ENCODE data around the gene ADGRG3.
A peak's percentile ranks its signal among the peaks of the same experiment; 100 is the strongest.
"Not testable (repeated sequence)": the region's sequence is repeated elsewhere in the genome, so short reads cannot be mapped to it uniquely, and the experiment has no call there.

ADGRG3 gene

DNA sequence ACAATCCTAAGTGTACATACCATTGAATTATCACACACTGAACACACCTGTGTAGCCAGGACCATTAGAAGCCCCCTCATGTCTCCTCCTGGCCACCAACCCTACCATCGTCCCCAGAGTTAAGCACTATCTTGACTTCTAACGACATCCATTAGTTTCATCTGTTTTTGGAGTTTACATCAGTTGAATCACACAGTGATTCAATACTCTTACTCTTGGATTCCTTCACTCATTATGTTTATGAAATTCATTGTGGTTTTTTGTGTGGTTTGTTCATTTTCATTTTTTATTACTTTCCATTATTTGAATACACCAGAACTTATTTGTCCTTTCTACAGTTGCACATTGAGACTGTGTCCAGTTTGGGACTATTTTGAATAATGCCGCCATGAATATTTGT lies 40.1 kb downstream of the ADGRG3 start:
- H3K9me3 ChIP-seq (ENCODE audit: control insufficient read depth, low read length), result no peaks in the 10 kb centered on the region
- no peaks in the 10 kb centered on the region for H3K4me1 ChIP-seq (ENCODE audit: control insufficient read depth, insufficient read depth, low read length, poor library complexity, severe bottlenecking)
- no peaks in the 10 kb centered on the region for H3K36me3 ChIP-seq (ENCODE audit: control insufficient read depth, insufficient read depth, low read length)
- no peak overlapping the region for H3K27ac ChIP-seq (ENCODE audit: insufficient read depth, low read length, poor library complexity, severe bottlenecking)
- DNase-seq, result no peak
- no peak overlapping the region for H3K4me3 ChIP-seq (ENCODE audit: insufficient read depth, low read depth, low read length, poor library complexity, severe bottlenecking)
- H3K27me3 ChIP-seq (replicated peaks; ENCODE audit: control insufficient read depth, insufficient read depth, low read length, poor library complexity, severe bottlenecking), result no peaks in the 10 kb centered on the region

DNA sequence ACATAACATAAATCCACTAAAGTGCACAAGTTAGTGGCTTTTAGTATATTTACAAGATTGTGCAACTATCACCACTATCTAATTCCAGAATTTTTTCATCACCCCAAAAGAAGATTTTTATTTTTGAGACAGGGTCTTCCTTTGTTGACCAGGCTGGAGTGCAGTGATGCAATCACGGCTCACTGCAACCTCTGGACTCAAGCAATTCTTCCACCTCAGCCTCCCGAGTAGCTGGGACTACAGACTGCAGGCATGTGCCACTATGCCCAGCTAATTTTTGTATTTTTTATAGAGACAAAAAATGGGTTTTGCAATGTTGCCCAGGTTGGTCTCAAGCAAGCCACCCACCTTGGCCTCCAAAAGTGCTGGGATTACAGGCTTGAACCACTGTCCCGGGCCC lies 41.6 kb downstream of the ADGRG3 start:
- Histone ChIP-seq H3K4me3 (ENCODE audit: insufficient read depth, low read depth, low read length, poor library complexity, severe bottlenecking) (no peak overlapping the region), H3K27ac (ENCODE audit: insufficient read depth, low read length, poor library complexity, severe bottlenecking) (no peak overlapping the region), H3K9me3 (ENCODE audit: control insufficient read depth, low read length) (no peaks in the 10 kb centered on the region), H3K36me3 (ENCODE audit: control insufficient read depth, insufficient read depth, low read length) (no peaks in the 10 kb centered on the region), H3K27me3 (replicated peaks; ENCODE audit: control insufficient read depth, insufficient read depth, low read length, poor library complexity, severe bottlenecking) (no peaks in the 10 kb centered on the region), H3K4me1 (ENCODE audit: control insufficient read depth, insufficient read depth, low read length, poor library complexity, severe bottlenecking) (no peaks in the 10 kb centered on the region)
- no peak for DNase-seq

DNA sequence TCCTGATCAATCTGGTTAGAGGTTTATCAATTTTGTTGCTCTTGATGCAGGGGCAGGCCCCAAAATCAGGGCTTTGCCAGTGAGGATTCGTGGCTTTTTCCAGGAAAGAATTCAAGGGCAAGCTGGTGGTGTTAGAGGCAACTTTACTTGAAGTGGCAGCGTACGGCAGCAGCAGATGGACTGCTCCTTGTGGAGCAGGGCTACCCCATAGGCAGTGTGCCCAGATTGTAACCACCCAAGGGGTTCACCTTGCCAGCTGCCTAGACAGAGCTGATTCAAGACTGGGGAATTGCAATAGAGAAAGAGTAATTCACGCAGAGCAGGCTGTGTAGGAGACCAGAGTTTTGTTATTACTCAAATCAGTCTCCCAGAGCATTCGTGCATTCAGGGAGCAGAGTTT lies 43.2 kb downstream of the ADGRG3 start:
- H3K27me3 ChIP-seq (replicated peaks; ENCODE audit: control insufficient read depth, insufficient read depth, low read length, poor library complexity, severe bottlenecking), result no peaks in the 10 kb centered on the region
- H3K4me3 ChIP-seq (ENCODE audit: insufficient read depth, low read depth, low read length, poor library complexity, severe bottlenecking), result no peak overlapping the region
- no peaks in the 10 kb centered on the region for H3K9me3 ChIP-seq (ENCODE audit: control insufficient read depth, low read length)
- no peak for DNase-seq
- no peaks in the 10 kb centered on the region for H3K36me3 ChIP-seq (ENCODE audit: control insufficient read depth, insufficient read depth, low read length)
- no peak overlapping the region for H3K27ac ChIP-seq (ENCODE audit: insufficient read depth, low read length, poor library complexity, severe bottlenecking)
- no peaks in the 10 kb centered on the region for H3K4me1 ChIP-seq (ENCODE audit: control insufficient read depth, insufficient read depth, low read length, poor library complexity, severe bottlenecking)

DNA sequence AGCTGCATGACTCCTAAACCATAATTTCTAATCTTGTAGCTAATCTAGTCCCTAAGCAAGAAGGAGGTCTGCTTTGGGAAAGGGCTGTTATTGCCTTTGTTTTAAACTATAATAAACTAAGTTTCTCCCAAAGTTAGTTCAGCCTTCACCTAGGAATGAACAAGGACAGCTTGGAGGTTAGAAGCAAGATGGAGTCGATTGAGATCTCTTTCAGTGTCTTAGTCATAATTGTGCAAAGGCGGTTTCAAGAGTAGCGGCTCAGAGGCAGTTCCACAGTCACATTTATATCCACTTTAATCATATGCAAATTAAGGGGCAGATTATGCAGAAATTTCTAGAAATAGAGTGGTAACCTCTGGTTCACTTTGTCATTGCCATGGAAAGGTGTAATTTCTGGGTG lies 43.9 kb downstream of the ADGRG3 start:
- Histone ChIP-seq H3K27me3 (replicated peaks; ENCODE audit: control insufficient read depth, insufficient read depth, low read length, poor library complexity, severe bottlenecking) (no peaks in the 10 kb centered on the region), H3K4me3 (ENCODE audit: insufficient read depth, low read depth, low read length, poor library complexity, severe bottlenecking) (no peak overlapping the region), H3K36me3 (ENCODE audit: control insufficient read depth, insufficient read depth, low read length) (no peaks in the 10 kb centered on the region), H3K27ac (ENCODE audit: insufficient read depth, low read length, poor library complexity, severe bottlenecking) (no peak overlapping the region), H3K4me1 (ENCODE audit: control insufficient read depth, insufficient read depth, low read length, poor library complexity, severe bottlenecking) (no peaks in the 10 kb centered on the region), H3K9me3 (ENCODE audit: control insufficient read depth, low read length) (no peaks in the 10 kb centered on the region)
- DNase-seq, result no peak

DNA sequence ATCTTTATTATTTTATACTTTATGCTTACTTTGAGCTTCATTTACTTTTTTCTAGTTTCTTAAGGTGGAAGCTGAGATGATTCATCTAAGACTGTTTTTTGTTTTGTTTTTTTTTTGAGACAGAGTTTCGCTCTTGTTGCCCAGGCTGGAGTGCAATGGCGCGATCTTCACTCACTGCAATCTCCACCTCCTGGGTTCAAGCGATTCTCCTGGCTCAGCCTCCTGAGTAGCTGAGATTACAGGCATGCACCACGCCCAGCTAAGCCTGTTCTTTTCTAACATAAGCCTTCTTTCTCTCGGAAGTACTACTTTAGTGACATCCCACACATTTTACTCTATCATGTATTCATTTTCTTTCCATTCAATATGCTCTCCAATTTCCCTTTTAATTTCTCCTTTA lies 44.5 kb downstream of the ADGRG3 start:
- not testable (repeated sequence) for H3K36me3 ChIP-seq (ENCODE audit: control insufficient read depth, insufficient read depth, low read length); H3K4me3 ChIP-seq (ENCODE audit: insufficient read depth, low read depth, low read length, poor library complexity, severe bottlenecking); H3K9me3 ChIP-seq (ENCODE audit: control insufficient read depth, low read length); H3K27me3 ChIP-seq (replicated peaks; ENCODE audit: control insufficient read depth, insufficient read depth, low read length, poor library complexity, severe bottlenecking); H3K27ac ChIP-seq (ENCODE audit: insufficient read depth, low read length, poor library complexity, severe bottlenecking); H3K4me1 ChIP-seq (ENCODE audit: control insufficient read depth, insufficient read depth, low read length, poor library complexity, severe bottlenecking); DNase-seq

DNA sequence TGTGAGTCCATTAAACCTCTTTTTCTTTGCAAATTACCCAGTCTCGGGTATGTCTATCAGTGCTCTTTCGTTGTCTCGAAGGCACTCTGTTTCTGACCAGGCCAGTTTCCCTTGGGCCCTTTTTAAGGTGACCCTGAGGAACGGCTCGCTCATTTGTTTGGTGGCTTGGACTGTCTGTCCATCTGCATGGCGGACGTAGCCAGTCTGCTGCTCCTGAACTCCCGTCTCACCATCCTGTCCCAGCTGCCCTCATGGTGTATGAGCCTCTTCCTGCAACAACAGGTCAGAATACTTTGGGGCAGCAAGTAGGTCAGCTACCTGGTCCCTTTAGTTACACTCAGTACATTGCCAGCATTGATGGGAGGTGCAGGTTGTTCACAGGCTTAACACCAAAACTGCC lies 45.5 kb downstream of the ADGRG3 start:
- H3K4me1 ChIP-seq (ENCODE audit: control insufficient read depth, insufficient read depth, low read length, poor library complexity, severe bottlenecking), result no peaks in the 10 kb centered on the region
- H3K36me3 ChIP-seq (ENCODE audit: control insufficient read depth, insufficient read depth, low read length), result no peaks in the 10 kb centered on the region
- DNase-seq, result no peak
- H3K27ac ChIP-seq (ENCODE audit: insufficient read depth, low read length, poor library complexity, severe bottlenecking), result no peak overlapping the region
- H3K4me3 ChIP-seq (ENCODE audit: insufficient read depth, low read depth, low read length, poor library complexity, severe bottlenecking), result no peak overlapping the region
- H3K9me3 ChIP-seq (ENCODE audit: control insufficient read depth, low read length), result no peaks in the 10 kb centered on the region
- H3K27me3 ChIP-seq (replicated peaks; ENCODE audit: control insufficient read depth, insufficient read depth, low read length, poor library complexity, severe bottlenecking), result no peaks in the 10 kb centered on the region

DNA sequence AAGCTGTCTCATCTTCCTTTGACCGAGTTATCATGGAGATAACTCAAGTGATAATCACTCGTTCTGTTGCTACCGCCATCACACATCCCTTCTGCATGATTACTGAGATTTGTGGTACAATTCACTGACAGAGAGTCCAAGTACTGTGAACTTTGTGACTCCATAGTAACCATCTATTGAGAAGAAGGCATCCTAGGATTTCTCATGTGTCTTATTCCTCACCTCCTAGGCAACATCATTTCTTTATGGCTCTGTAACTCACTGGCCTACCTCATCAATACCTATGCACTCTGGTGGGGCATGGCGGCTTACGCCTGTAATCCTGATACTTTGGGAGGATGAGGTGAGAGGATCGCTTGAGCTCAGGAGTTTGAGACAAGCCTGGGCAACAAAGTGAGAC lies 45.9 kb downstream of the ADGRG3 start:
- H3K36me3 ChIP-seq (ENCODE audit: control insufficient read depth, insufficient read depth, low read length), result no peaks in the 10 kb centered on the region
- DNase-seq, result no peak
- H3K27ac ChIP-seq (ENCODE audit: insufficient read depth, low read length, poor library complexity, severe bottlenecking), result no peak overlapping the region
- no peaks in the 10 kb centered on the region for H3K4me1 ChIP-seq (ENCODE audit: control insufficient read depth, insufficient read depth, low read length, poor library complexity, severe bottlenecking)
- H3K4me3 ChIP-seq (ENCODE audit: insufficient read depth, low read depth, low read length, poor library complexity, severe bottlenecking), result no peak overlapping the region
- H3K27me3 ChIP-seq (replicated peaks; ENCODE audit: control insufficient read depth, insufficient read depth, low read length, poor library complexity, severe bottlenecking), result no peaks in the 10 kb centered on the region
- no peaks in the 10 kb centered on the region for H3K9me3 ChIP-seq (ENCODE audit: control insufficient read depth, low read length)

DNA sequence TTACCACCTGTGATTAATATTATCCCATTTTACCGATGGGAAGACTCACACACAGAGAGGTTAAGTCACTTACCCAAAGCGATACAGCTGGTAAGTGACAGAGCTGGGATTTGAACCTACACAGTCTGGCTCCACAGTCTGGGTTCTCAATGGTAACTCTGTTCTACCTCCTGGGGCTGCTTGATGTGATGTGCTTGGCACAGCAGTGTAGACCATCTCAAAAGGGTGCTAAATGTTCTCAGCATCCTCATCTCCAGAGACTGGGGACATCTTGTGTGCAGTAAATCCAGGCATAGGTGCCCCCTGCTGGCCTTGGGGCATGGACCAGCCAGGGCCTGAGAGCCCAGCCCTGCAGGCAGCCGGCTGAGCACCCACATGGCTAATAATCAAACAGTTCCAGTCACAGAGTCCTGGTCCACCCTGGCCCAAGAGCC lies 52.1 kb downstream of the ADGRG3 start:
- H3K27ac ChIP-seq (ENCODE audit: insufficient read depth, low read length, poor library complexity, severe bottlenecking), result no peak overlapping the region

DNA sequence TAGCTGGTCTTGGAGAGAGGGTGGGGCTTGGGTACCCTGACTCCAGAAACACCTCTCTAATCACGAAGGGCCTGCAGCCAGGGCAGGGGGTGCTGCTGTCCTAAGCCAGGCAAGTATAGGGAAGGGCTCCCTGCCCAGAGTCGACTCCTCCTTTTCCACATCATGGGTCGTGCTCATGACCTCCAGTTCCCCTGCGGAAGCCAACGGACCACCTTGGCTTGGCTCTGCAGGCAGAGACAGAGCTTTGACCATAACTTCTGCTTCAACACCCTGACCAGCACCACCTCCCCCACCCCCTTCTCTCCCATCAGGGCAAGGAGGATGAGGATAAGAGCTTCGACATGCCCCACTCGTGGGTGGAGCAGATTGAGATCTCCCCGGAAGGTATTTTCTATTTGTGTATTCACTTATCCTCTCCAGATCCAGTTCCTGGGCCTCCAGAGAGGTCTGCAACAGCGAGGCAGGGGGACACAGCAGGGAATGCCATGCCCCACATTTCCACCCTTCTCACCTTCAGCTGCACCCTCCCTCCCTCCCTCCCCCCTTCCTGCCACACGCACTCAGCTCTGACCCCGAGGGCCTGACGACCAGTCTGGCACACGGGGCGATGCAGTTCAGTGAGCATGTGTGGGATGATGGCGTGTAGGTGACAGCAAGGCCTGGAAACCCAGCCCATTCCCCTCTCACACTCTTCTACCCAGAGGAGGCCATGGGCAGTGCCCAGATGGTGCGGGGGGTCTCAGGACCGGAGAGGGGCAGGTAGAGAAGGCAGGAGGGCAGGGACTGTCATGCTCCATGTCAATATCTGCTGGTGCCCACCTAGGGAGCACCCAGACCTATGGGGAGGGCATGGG lies 53.5 kb downstream of the ADGRG3 start:
- H3K36me3 ChIP-seq (ENCODE audit: control insufficient read depth, insufficient read depth, low read length), result no peaks in the 10 kb centered on the region
- DNase-seq, result no peak
- H3K27ac ChIP-seq (ENCODE audit: insufficient read depth, low read length, poor library complexity, severe bottlenecking), result no peak overlapping the region
- H3K4me1 ChIP-seq (ENCODE audit: control insufficient read depth, insufficient read depth, low read length, poor library complexity, severe bottlenecking), result no peaks in the 10 kb centered on the region
- H3K9me3 ChIP-seq (ENCODE audit: control insufficient read depth, low read length), result no peaks in the 10 kb centered on the region
- no peak overlapping the region for H3K4me3 ChIP-seq (ENCODE audit: insufficient read depth, low read depth, low read length, poor library complexity, severe bottlenecking)
- no peaks in the 10 kb centered on the region for H3K27me3 ChIP-seq (replicated peaks; ENCODE audit: control insufficient read depth, insufficient read depth, low read length, poor library complexity, severe bottlenecking)

More for the DNA sequence above, 52.1 kb downstream of the ADGRG3 start:
- no peaks in the 10 kb centered on the region for H3K4me1 ChIP-seq (ENCODE audit: control insufficient read depth, insufficient read depth, low read length, poor library complexity, severe bottlenecking)
- no peaks in the 10 kb centered on the region for H3K9me3 ChIP-seq (ENCODE audit: control insufficient read depth, low read length)
- H3K4me3 ChIP-seq (ENCODE audit: insufficient read depth, low read depth, low read length, poor library complexity, severe bottlenecking), result no peak overlapping the region
- H3K27me3 ChIP-seq (replicated peaks; ENCODE audit: control insufficient read depth, insufficient read depth, low read length, poor library complexity, severe bottlenecking), result no peaks in the 10 kb centered on the region
- peak in 1 of 3 donors; percentile 18 for DNase-seq
- no peaks in the 10 kb centered on the region for H3K36me3 ChIP-seq (ENCODE audit: control insufficient read depth, insufficient read depth, low read length)

DNA sequence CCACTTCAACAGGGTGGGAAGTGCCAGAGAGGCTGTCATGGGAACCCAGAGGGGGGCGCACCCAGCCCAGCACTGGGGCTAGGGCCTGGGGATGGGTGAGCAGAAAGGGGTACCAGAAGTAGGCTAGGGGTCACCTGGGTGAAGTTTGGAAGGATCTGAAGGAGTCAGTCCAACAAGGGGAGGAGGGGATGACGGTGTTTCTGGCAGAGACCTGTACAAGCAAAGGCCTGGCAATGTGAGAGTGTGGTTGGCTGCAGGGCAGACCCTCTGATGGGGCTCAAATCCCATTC lies 54.0 kb downstream of the ADGRG3 start:
- H3K27me3 ChIP-seq (replicated peaks; ENCODE audit: control insufficient read depth, insufficient read depth, low read length, poor library complexity, severe bottlenecking), result no peaks in the 10 kb centered on the region
- no peak overlapping the region for H3K27ac ChIP-seq (ENCODE audit: insufficient read depth, low read length, poor library complexity, severe bottlenecking)
- H3K36me3 ChIP-seq (ENCODE audit: control insufficient read depth, insufficient read depth, low read length), result no peaks in the 10 kb centered on the region
- no peak for DNase-seq
- H3K4me3 ChIP-seq (ENCODE audit: insufficient read depth, low read depth, low read length, poor library complexity, severe bottlenecking), result no peak overlapping the region
- H3K4me1 ChIP-seq (ENCODE audit: control insufficient read depth, insufficient read depth, low read length, poor library complexity, severe bottlenecking), result no peaks in the 10 kb centered on the region
- H3K9me3 ChIP-seq (ENCODE audit: control insufficient read depth, low read length), result no peaks in the 10 kb centered on the region
